ENCODE results near the gene PDE4D.

Gene PDE4D

GRCh38 chr5:59529239-59529638, 364.3 kb downstream of the PDE4D start:
- H3K36me3 ChIP-seq = no peaks in the 10 kb centered on the region
- no peak overlapping the region for H3K4me3 ChIP-seq
- no peak overlapping the region for H3K27ac ChIP-seq
- no peak overlapping the region for H3K9ac ChIP-seq
- no peak overlapping the region for H3K4me2 ChIP-seq
- no peaks in the 10 kb centered on the region for H3K4me1 ChIP-seq
- peaks cover 5 to 11% (median 8%) of the 10 kb centered on the region in 11 experiments; a peak in 19 of 22 replicates for H3K9me3 ChIP-seq (replicated peaks in 1 of 11)
- H3K27me3 ChIP-seq = no peaks in the 10 kb centered on the region
- no peaks in the 10 kb centered on the region for H4K20me1 ChIP-seq
- TF ChIP-seq Cebpa-rat (IDR thresholded peaks at IDR 0.05) = no peak

- Histone ChIP-seq H3K27me3 (no peaks in the 10 kb centered on the region), H4K20me1 (no peaks in the 10 kb centered on the region), H3K36me3 (no peaks in the 10 kb centered on the region), H3K9me3 (replicated peaks in 1 of 11) (peaks cover 14 to 20% (median 17%) of the 10 kb centered on the region in 11 experiments; a peak in 19 of 22 replicates), H3K4me1 (no peaks in the 10 kb centered on the region), H3K27ac (no peak overlapping the region), H3K4me2 (no peak overlapping the region), H3K4me3 (no peak overlapping the region), H3K9ac (no peak overlapping the region)
- TF ChIP-seq Cebpa-rat (IDR thresholded peaks at IDR 0.05) = no peak
Measured at GRCh38 chr5:59528202-59528862, 365.2 kb downstream of the PDE4D start.

- no peaks in the 10 kb centered on the region for H3K27me3 ChIP-seq
- H4K20me1 ChIP-seq = no peaks in the 10 kb centered on the region
- H3K9ac ChIP-seq = no peak overlapping the region
- no peak overlapping the region for H3K4me3 ChIP-seq
- H3K4me1 ChIP-seq = peaks cover 0 to 9% (median 7%) of the 10 kb centered on the region in 10 experiments; a peak in 10 of 20 replicates
- no peak for TF ChIP-seq Cebpa-rat (IDR thresholded peaks at IDR 0.05)
- H3K36me3 ChIP-seq = no peaks in the 10 kb centered on the region
- H3K9me3 ChIP-seq (replicated peaks in 1 of 11) = peaks cover 14 to 30% (median 19%) of the 10 kb centered on the region in 11 experiments; a peak in 19 of 22 replicates
- no peak overlapping the region for H3K4me2 ChIP-seq
- H3K27ac ChIP-seq = no peak overlapping the region
Measured at GRCh38 chr5:59525957-59526356, 367.6 kb downstream of the PDE4D start.

- Histone ChIP-seq H3K27ac (no peak overlapping the region), H3K9me3 (replicated peaks in 1 of 11) (peaks cover 14 to 30% (median 19%) of the 10 kb centered on the region in 11 experiments; a peak in 19 of 22 replicates), H3K4me2 (no peak overlapping the region), H3K27me3 (no peaks in the 10 kb centered on the region), H3K4me1 (peaks cover 0 to 10% (median 7%) of the 10 kb centered on the region in 10 experiments; a peak in 10 of 20 replicates), H3K36me3 (no peaks in the 10 kb centered on the region), H4K20me1 (no peaks in the 10 kb centered on the region), H3K4me3 (no peak overlapping the region), H3K9ac (no peak overlapping the region)
- TF ChIP-seq Cebpa-rat (IDR thresholded peaks at IDR 0.05) = no peak
Measured at GRCh38 chr5:59525311-59525710, 368.2 kb downstream of the PDE4D start.

- Histone ChIP-seq H3K4me1 (peaks cover 0 to 10% (median 7%) of the 10 kb centered on the region in 10 experiments; a peak in 10 of 20 replicates), H4K20me1 (no peaks in the 10 kb centered on the region), H3K4me2 (no peak overlapping the region; a peak in 1 of 22 replicates), H3K36me3 (no peaks in the 10 kb centered on the region), H3K9ac (no peak overlapping the region), H3K27ac (no peak overlapping the region), H3K9me3 (replicated peaks in 1 of 11) (peaks cover 14 to 30% (median 19%) of the 10 kb centered on the region in 11 experiments; a peak in 19 of 22 replicates), H3K4me3 (no peak overlapping the region), H3K27me3 (no peaks in the 10 kb centered on the region)
- TF ChIP-seq Cebpa-rat (IDR thresholded peaks at IDR 0.05) = no peak
Measured at GRCh38 chr5:59522201-59522831, 371.2 kb downstream of the PDE4D start.

- Histone ChIP-seq H3K9me3 (replicated peaks in 1 of 11) (peaks cover 14 to 30% (median 19%) of the 10 kb centered on the region in 11 experiments; a peak in 19 of 22 replicates), H3K27ac (no peak overlapping the region; a peak in 1 of 22 replicates), H3K4me2 (peak overlapping the region in 7 of 11 experiments; percentile 5 to 62 (median 34); a peak in 11 of 22 replicates), H3K4me3 (no peak overlapping the region), H3K4me1 (peaks cover 0 to 10% (median 7%) of the 10 kb centered on the region in 10 experiments; a peak in 10 of 20 replicates), H3K9ac (no peak overlapping the region), H4K20me1 (no peaks in the 10 kb centered on the region), H3K36me3 (no peaks in the 10 kb centered on the region), H3K27me3 (no peaks in the 10 kb centered on the region)
- no peak for TF ChIP-seq Cebpa-rat (IDR thresholded peaks at IDR 0.05)
Measured at GRCh38 chr5:59521476-59521875, 372.1 kb downstream of the PDE4D start.

- Histone ChIP-seq H3K4me3 (no peak overlapping the region), H3K9ac (no peak overlapping the region), H4K20me1 (no peaks in the 10 kb centered on the region), H3K27ac (no peak overlapping the region), H3K27me3 (no peaks in the 10 kb centered on the region), H3K36me3 (no peaks in the 10 kb centered on the region), H3K4me2 (no peak overlapping the region), H3K4me1 (peaks cover 0 to 10% (median 7%) of the 10 kb centered on the region in 10 experiments; a peak in 10 of 20 replicates), H3K9me3 (replicated peaks in 1 of 11) (peaks cover 7 to 21% (median 12%) of the 10 kb centered on the region in 11 experiments; a peak in 19 of 22 replicates)
- TF ChIP-seq Cebpa-rat (IDR thresholded peaks at IDR 0.05) = no peak
Measured at GRCh38 chr5:59519338-59519737, 374.2 kb downstream of the PDE4D start.

- no peak overlapping the region for H3K9ac ChIP-seq
- H3K9me3 ChIP-seq (replicated peaks in 1 of 11) = peaks cover 0 to 8% (median 0%) of the 10 kb centered on the region in 11 experiments; a peak in 5 of 22 replicates
- no peak for TF ChIP-seq Cebpa-rat (IDR thresholded peaks at IDR 0.05)
- H3K4me1 ChIP-seq = peaks cover 0 to 10% (median 7%) of the 10 kb centered on the region in 10 experiments; a peak in 10 of 20 replicates
- H3K4me3 ChIP-seq = no peak overlapping the region
- H3K27me3 ChIP-seq = no peaks in the 10 kb centered on the region
- H3K36me3 ChIP-seq = no peaks in the 10 kb centered on the region
- no peak overlapping the region for H3K4me2 ChIP-seq
- no peak overlapping the region for H3K27ac ChIP-seq
- H4K20me1 ChIP-seq = no peaks in the 10 kb centered on the region
Measured at GRCh38 chr5:59517926-59518585, 375.5 kb downstream of the PDE4D start.

GRCh38 chr5:59516161-59516560, 377.4 kb downstream of the PDE4D start:
- peaks cover 0 to 3% (median 1%) of the 10 kb centered on the region in 10 experiments; a peak in 10 of 20 replicates for H3K4me1 ChIP-seq
- no peak for TF ChIP-seq Cebpa-rat (IDR thresholded peaks at IDR 0.05)
- H3K9me3 ChIP-seq (replicated peaks in 1 of 11) = no peaks in the 10 kb centered on the region
- H3K9ac ChIP-seq = no peak overlapping the region
- H3K4me2 ChIP-seq = no peak overlapping the region
- no peaks in the 10 kb centered on the region for H4K20me1 ChIP-seq
- H3K27me3 ChIP-seq = no peaks in the 10 kb centered on the region
- H3K4me3 ChIP-seq = no peak overlapping the region
- no peaks in the 10 kb centered on the region for H3K36me3 ChIP-seq
- H3K27ac ChIP-seq = no peak overlapping the region

All from BLaER1 treated with 17β-estradiol and CSF1 and Interleukin-3, amounts not matched to agents 10 nM and 100 nM (cell line).